HEK293 (cell line): ENCODE data around the gene DEDD.

Source experiments
- CTCF ChIA-PET: fragments of 350-600 bp; formaldehyde crosslinking; extraction: SDS; loops from one replicate; lab custom pipeline; 2021; ENCODE audit warnings: antibody characterized with exemption; lab: Yijun Ruan, JAX
- POLR2A ChIA-PET: fragments of 300-600 bp; formaldehyde crosslinking; extraction: SDS; loops from one replicate; lab custom pipeline; 2020; ENCODE audit warnings: antibody characterized with exemption, inconsistent platforms; lab: Yijun Ruan, JAX
- H3K27ac ChIP-seq: fragments of 200-500 bp; sonication (Bioruptor generic); 2 replicates; pipeline ENCODE4 v1.5.1; 2014; ENCODE audit warnings: low read depth, low read length, control low read depth, inconsistent platforms; ENCODE audit errors: extremely low read depth
- H3K36me3 ChIP-seq, 2 experiments: fragments of 200-500 bp in 1 of 2; sonication (Bioruptor generic) in 1 of 2; 1 replicate in 1 of 2; 2 replicates in 1 of 2; pipeline ENCODE4 v1.5.1; 2014 to 2017; ENCODE audit warnings: inconsistent platforms in 2 of 2, low read length in 2 of 2; ENCODE audit not compliant: control insufficient read depth in 2 of 2, insufficient read depth in 1 of 2
- H3K4me1 ChIP-seq: fragments of 200-500 bp; sonication (Bioruptor generic); 2 replicates; pipeline ENCODE4 v1.5.1; 2014; ENCODE audit warnings: mild to moderate bottlenecking, low read length, inconsistent platforms; ENCODE audit not compliant: control insufficient read depth, insufficient read depth
- H3K4me3 ChIP-seq: 2 replicates; pipeline ENCODE4 v1.5.1; 2011; ENCODE audit warnings: low read depth, mild to moderate bottlenecking, control low read depth, low read length, moderate library complexity
- H3K9me3 ChIP-seq: fragments of 200-500 bp; sonication (Bioruptor generic); 2 replicates; pipeline ENCODE4 v1.5.1; 2014; ENCODE audit warnings: low read depth, low read length, inconsistent platforms; ENCODE audit not compliant: control insufficient read depth, insufficient read depth
- BCL11A ChIP-seq: fragments of 450-650 bp; formaldehyde crosslinking; IDR thresholded peaks from 2 replicates; pipeline ENCODE4 v1.5.1; 2016; ENCODE audit warnings: low read depth, missing biosample characterization, missing genetic modification characterization
- HOXD13 ChIP-seq: sonication (generic); formaldehyde crosslinking; IDR thresholded peaks from 2 replicates; pipeline ENCODE4 v1.8.0; 2022; ENCODE audit warnings: missing genetic modification reagents, borderline replicate concordance
- IKZF3 ChIP-seq: fragments of 450-650 bp; IDR thresholded peaks from 2 replicates; pipeline ENCODE4 v1.5.0; 2018; ENCODE audit warnings: missing biosample characterization, mild to moderate bottlenecking, missing genetic modification characterization, moderate library complexity
- ZBTB1 ChIP-seq: fragments of 450-650 bp; formaldehyde crosslinking; IDR thresholded peaks from 2 replicates; pipeline ENCODE4 v1.5.1; 2016; ENCODE audit warnings: missing biosample characterization, missing genetic modification characterization
- ZNF138 ChIP-seq: fragments of 450-650 bp; formaldehyde crosslinking; IDR thresholded peaks from 2 replicates; pipeline ENCODE4 v1.5.1; 2016; ENCODE audit warnings: missing biosample characterization, missing genetic modification characterization, borderline replicate concordance
- ZNF140 ChIP-seq: fragments of 450-650 bp; formaldehyde crosslinking; IDR thresholded peaks from 2 replicates; pipeline ENCODE4 v1.5.1; 2016; ENCODE audit warnings: missing biosample characterization, missing genetic modification characterization
- ZNF174 ChIP-seq: fragments of 450-650 bp; formaldehyde crosslinking; IDR thresholded peaks from 2 replicates; pipeline ENCODE4 v1.5.0; 2017; ENCODE audit warnings: missing biosample characterization, mild to moderate bottlenecking, missing genetic modification characterization
- ZNF19 ChIP-seq: fragments of 450-650 bp; formaldehyde crosslinking; IDR thresholded peaks from 2 replicates; pipeline ENCODE4; 2016; ENCODE audit warnings: missing biosample characterization, missing genetic modification characterization, low read depth
- ZNF302 ChIP-seq: fragments of 450-650 bp; formaldehyde crosslinking; IDR thresholded peaks from 2 replicates; pipeline ENCODE4 v1.5.1; 2016; ENCODE audit warnings: missing biosample characterization, missing genetic modification characterization, low read depth
- ZNF530 ChIP-seq: fragments of 450-650 bp; formaldehyde crosslinking; IDR thresholded peaks from 2 replicates; pipeline ENCODE4 v1.5.1; 2016; ENCODE audit warnings: low read depth, missing biosample characterization, missing genetic modification characterization
- ZNF585B ChIP-seq: fragments of 450-650 bp; formaldehyde crosslinking; IDR thresholded peaks from 2 replicates; pipeline ENCODE4 v1.5.1; 2016; ENCODE audit warnings: missing biosample characterization, missing genetic modification characterization
- ZNF629 ChIP-seq: fragments of 450-650 bp; formaldehyde crosslinking; IDR thresholded peaks from 2 replicates; pipeline ENCODE4 v1.5.1; 2017; ENCODE audit warnings: missing biosample characterization, missing genetic modification characterization
- ZNF654 ChIP-seq: fragments of 450-650 bp; formaldehyde crosslinking; IDR thresholded peaks from 2 replicates; pipeline ENCODE4 v1.5.1; 2016; ENCODE audit warnings: low read depth, missing biosample characterization, missing genetic modification characterization
- ZNF660 ChIP-seq: fragments of 450-650 bp; IDR thresholded peaks from 2 replicates; pipeline ENCODE4 v1.5.1; 2018; ENCODE audit warnings: missing biosample characterization, mild to moderate bottlenecking, missing genetic modification characterization
- ZNF670 ChIP-seq: fragments of 450-650 bp; formaldehyde crosslinking; IDR thresholded peaks from 2 replicates; pipeline ENCODE4 v1.5.1; 2016; ENCODE audit warnings: missing biosample characterization, missing genetic modification characterization, low read depth
- TF ChIP-seq, protein P1 (sequence below): fragments of 450-650 bp; formaldehyde crosslinking; IDR thresholded peaks from 2 replicates; pipeline ENCODE4 v1.5.1; 2017; ENCODE audit warnings: missing biosample characterization, missing genetic modification characterization
- TF ChIP-seq, protein P2 (sequence below): fragments of 450-650 bp; formaldehyde crosslinking; IDR thresholded peaks from 2 replicates; pipeline ENCODE4 v1.5.0; 2017; ENCODE audit warnings: missing biosample characterization, missing genetic modification characterization, borderline replicate concordance
- TF ChIP-seq, protein P3 (sequence below): fragments of 450-650 bp; formaldehyde crosslinking; conservative IDR thresholded peaks from 2 replicates; pipeline ENCODE4 v1.5.1; 2016; ENCODE audit warnings: low read depth, missing biosample characterization, missing genetic modification characterization
- TF ChIP-seq, protein P4 (sequence below): fragments of 450-650 bp; formaldehyde crosslinking; IDR thresholded peaks from 2 replicates; pipeline ENCODE4 v1.5.1; 2016; ENCODE audit warnings: missing biosample characterization, missing genetic modification characterization
- TF ChIP-seq, protein P5 (sequence below): fragments of 450-650 bp; formaldehyde crosslinking; IDR thresholded peaks from 2 replicates; pipeline ENCODE4 v1.5.1; 2016; ENCODE audit warnings: missing biosample characterization, missing genetic modification characterization
- TF ChIP-seq, protein P6 (sequence below): fragments of 450-650 bp; formaldehyde crosslinking; IDR thresholded peaks from 2 replicates; pipeline ENCODE4 v1.5.1; 2016; ENCODE audit warnings: missing biosample characterization, missing genetic modification characterization
- TF ChIP-seq, protein P7 (sequence below): fragments of 450-650 bp; formaldehyde crosslinking; IDR thresholded peaks from 2 replicates; pipeline ENCODE4; 2016; ENCODE audit warnings: missing biosample characterization, missing genetic modification characterization

The DEDD gene

DNA sequence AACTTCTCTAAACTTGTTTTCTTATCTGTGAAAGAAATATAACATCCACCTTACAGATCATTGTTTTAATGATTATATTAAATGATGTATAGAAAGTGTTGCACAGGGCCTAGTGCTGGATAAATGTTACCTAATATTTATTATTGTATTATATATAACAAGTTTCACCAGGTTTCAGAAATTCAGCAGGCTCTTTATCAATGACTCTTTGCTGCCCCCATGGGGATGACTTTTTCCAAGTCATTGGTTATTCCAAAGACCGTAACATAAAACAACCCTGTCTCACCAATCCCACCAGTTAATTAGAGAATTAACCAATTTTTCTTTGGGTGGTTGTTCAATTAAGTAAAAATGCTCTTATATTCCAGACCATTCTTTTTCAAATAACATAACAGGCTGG is 7.3 kb upstream of the DEDD start:
- no peaks in the 10 kb centered on the region for H3K4me1 ChIP-seq
- TF ChIP-seq HOXD13, result no peak
- TF ChIP-seq, protein P1, sequence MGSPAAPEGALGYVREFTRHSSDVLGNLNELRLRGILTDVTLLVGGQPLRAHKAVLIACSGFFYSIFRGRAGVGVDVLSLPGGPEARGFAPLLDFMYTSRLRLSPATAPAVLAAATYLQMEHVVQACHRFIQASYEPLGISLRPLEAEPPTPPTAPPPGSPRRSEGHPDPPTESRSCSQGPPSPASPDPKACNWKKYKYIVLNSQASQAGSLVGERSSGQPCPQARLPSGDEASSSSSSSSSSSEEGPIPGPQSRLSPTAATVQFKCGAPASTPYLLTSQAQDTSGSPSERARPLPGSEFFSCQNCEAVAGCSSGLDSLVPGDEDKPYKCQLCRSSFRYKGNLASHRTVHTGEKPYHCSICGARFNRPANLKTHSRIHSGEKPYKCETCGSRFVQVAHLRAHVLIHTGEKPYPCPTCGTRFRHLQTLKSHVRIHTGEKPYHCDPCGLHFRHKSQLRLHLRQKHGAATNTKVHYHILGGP (tag by site-specific recombination), result no peak
- no peak for TF ChIP-seq ZNF19
- no peak for TF ChIP-seq ZBTB1 (tag by site-specific recombination)
- peak; percentile 45; the same call in 1 of the 2 replicates for TF ChIP-seq ZNF660 (tag by site-specific recombination)
- no peak for TF ChIP-seq ZNF138 (tag by site-specific recombination)
- no peak for TF ChIP-seq IKZF3 (tag by site-specific recombination)
- no peak for TF ChIP-seq BCL11A (tag by site-specific recombination)
- no peak for TF ChIP-seq ZNF585B (tag by site-specific recombination)
- TF ChIP-seq, protein P2, sequence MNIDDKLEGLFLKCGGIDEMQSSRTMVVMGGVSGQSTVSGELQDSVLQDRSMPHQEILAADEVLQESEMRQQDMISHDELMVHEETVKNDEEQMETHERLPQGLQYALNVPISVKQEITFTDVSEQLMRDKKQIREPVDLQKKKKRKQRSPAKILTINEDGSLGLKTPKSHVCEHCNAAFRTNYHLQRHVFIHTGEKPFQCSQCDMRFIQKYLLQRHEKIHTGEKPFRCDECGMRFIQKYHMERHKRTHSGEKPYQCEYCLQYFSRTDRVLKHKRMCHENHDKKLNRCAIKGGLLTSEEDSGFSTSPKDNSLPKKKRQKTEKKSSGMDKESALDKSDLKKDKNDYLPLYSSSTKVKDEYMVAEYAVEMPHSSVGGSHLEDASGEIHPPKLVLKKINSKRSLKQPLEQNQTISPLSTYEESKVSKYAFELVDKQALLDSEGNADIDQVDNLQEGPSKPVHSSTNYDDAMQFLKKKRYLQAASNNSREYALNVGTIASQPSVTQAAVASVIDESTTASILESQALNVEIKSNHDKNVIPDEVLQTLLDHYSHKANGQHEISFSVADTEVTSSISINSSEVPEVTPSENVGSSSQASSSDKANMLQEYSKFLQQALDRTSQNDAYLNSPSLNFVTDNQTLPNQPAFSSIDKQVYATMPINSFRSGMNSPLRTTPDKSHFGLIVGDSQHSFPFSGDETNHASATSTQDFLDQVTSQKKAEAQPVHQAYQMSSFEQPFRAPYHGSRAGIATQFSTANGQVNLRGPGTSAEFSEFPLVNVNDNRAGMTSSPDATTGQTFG (tag by site-specific recombination), result no peak
- TF ChIP-seq, protein P3, sequence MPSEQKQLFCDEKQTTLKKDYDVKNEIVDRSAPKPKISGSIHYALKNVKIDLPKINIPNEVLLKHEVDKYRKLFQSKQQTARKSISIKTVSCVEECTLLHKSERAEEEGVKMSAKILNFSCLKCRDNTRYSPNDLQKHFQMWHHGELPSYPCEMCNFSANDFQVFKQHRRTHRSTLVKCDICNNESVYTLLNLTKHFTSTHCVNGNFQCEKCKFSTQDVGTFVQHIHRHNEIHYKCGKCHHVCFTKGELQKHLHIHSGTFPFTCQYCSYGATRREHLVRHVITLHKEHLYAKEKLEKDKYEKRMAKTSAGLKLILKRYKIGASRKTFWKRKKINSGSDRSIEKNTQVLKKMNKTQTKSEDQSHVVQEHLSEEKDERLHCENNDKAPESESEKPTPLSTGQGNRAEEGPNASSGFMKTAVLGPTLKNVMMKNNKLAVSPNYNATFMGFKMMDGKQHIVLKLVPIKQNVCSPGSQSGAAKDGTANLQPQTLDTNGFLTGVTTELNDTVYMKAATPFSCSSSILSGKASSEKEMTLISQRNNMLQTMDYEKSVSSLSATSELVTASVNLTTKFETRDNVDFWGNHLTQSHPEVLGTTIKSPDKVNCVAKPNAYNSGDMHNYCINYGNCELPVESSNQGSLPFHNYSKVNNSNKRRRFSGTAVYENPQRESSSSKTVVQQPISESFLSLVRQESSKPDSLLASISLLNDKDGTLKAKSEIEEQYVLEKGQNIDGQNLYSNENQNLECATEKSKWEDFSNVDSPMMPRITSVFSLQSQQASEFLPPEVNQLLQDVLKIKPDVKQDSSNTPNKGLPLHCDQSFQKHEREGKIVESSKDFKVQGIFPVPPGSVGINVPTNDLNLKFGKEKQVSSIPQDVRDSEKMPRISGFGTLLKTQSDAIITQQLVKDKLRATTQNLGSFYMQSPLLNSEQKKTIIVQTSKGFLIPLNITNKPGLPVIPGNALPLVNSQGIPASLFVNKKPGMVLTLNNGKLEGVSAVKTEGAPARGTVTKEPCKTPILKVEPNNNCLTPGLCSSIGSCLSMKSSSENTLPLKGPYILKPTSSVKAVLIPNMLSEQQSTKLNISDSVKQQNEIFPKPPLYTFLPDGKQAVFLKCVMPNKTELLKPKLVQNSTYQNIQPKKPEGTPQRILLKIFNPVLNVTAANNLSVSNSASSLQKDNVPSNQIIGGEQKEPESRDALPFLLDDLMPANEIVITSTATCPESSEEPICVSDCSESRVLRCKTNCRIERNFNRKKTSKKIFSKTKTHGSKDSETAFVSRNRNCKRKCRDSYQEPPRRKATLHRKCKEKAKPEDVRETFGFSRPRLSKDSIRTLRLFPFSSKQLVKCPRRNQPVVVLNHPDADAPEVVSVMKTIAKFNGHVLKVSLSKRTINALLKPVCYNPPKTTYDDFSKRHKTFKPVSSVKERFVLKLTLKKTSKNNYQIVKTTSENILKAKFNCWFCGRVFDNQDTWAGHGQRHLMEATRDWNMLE, result no peak
- peak; percentile 36; the same call in 1 of the 2 replicates for TF ChIP-seq ZNF654
- no peak for TF ChIP-seq ZNF629 (tag by site-specific recombination)
- no peak for TF ChIP-seq ZNF530
- TF ChIP-seq ZNF140, result no peak
- peaks cover 0 to 7% of the 10 kb centered on the region in 2 experiments; a peak in 2 of 3 replicates for H3K36me3 ChIP-seq
- CTCF ChIA-PET, result interaction anchor here (0.6 to 2.0 kb wide), 5 partner anchors 10 to 248 kb away, joined by 3 to 8 read pairs (median 6); partner anchors contain the start of gene KLHDC9
- POLR2A ChIA-PET, result no interaction called here
- no peak overlapping the region for H3K4me3 ChIP-seq
- no peaks in the 10 kb centered on the region for H3K9me3 ChIP-seq
- H3K27ac ChIP-seq, result no peak overlapping the region

DNA sequence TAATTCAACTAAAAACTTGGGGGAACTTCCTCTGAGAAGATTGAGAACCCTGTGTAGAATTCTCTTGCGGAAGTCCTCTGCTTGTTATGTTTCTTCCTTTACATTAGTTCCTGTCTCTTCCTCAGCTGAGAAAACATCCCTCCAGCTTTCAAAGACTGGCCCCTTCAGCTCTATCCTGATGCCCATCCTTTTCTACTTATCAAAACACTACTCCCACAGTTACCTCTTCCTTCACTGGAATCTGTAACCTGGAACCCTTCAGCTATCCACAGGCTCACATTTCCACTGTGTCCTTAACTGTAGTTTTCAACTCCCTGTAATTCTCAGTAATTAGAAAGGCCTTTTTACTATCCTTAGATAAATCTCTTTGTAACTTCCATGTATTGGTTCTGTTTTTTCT is 6.0 kb upstream of the DEDD start:
- H3K4me3 ChIP-seq, result no peak overlapping the region
- H3K27ac ChIP-seq, result no peak overlapping the region
- no peaks in the 10 kb centered on the region for H3K4me1 ChIP-seq
- ChIA-PET POLR2A (interaction anchor here (1.1 kb wide), 1 partner anchor 21 kb away, joined by 3 read pairs; the partner anchor contains the start of genes NIT1 and PFDN2), CTCF (interaction anchor here (0.6 to 3.2 kb wide), 12 partner anchors 9 to 296 kb away, joined by 3 to 21 read pairs (median 4); partner anchors contain the start of gene KLHDC9)
- H3K36me3 ChIP-seq, result peaks cover 0 to 7% of the 10 kb centered on the region in 2 experiments; a peak in 2 of 3 replicates
- no peaks in the 10 kb centered on the region for H3K9me3 ChIP-seq
- TF ChIP-seq ZNF670 (tag by site-specific recombination) (no peak), ZNF174 (tag by site-specific recombination) (no peak), ZNF302 (tag by site-specific recombination) (no peak)
- TF ChIP-seq, protein P4, sequence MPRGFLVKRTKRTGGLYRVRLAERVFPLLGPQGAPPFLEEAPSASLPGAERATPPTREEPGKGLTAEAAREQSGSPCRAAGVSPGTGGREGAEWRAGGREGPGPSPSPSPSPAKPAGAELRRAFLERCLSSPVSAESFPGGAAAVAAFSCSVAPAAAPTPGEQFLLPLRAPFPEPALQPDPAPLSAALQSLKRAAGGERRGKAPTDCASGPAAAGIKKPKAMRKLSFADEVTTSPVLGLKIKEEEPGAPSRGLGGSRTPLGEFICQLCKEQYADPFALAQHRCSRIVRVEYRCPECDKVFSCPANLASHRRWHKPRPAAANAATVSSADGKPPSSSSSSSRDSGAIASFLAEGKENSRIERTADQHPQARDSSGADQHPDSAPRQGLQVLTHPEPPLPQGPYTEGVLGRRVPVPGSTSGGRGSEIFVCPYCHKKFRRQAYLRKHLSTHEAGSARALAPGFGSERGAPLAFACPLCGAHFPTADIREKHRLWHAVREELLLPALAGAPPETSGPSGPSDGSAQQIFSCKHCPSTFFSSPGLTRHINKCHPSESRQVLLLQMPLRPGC, result no peak
- TF ChIP-seq, protein P5, sequence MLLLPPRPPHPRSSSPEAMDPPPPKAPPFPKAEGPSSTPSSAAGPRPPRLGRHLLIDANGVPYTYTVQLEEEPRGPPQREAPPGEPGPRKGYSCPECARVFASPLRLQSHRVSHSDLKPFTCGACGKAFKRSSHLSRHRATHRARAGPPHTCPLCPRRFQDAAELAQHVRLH (tag by site-specific recombination), result no peak
- TF ChIP-seq, protein P6, sequence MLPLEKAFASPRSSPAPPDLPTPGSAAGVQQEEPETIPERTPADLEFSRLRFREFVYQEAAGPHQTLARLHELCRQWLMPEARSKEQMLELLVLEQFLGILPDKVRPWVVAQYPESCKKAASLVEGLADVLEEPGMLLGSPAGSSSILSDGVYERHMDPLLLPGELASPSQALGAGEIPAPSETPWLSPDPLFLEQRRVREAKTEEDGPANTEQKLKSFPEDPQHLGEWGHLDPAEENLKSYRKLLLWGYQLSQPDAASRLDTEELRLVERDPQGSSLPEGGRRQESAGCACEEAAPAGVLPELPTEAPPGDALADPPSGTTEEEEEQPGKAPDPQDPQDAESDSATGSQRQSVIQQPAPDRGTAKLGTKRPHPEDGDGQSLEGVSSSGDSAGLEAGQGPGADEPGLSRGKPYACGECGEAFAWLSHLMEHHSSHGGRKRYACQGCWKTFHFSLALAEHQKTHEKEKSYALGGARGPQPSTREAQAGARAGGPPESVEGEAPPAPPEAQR (tag by site-specific recombination), result no peak
- TF ChIP-seq, protein P7, sequence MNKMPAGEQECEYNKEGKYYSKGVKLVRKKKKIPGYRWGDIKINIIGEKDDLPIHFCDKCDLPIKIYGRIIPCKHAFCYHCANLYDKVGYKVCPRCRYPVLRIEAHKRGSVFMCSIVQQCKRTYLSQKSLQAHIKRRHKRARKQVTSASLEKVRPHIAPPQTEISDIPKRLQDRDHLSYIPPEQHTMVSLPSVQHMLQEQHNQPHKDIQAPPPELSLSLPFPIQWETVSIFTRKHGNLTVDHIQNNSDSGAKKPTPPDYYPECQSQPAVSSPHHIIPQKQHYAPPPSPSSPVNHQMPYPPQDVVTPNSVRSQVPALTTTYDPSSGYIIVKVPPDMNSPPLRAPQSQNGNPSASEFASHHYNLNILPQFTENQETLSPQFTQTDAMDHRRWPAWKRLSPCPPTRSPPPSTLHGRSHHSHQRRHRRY (tag by site-specific recombination), result no peak
